HL-60/S4 treated with retinoic acid at 250 ng/mL for 4 days and 3 days (cell line): Measurements from ENCODE around the gene ASCL2.

Experiments used
- in situ Hi-C: fragments of 300-500 bp; cut with MboI; formaldehyde crosslinking; loops from 2 replicates; pipeline ENCODE4 v1.7.0; 2022; ENCODE audit warnings: low sequenced_read_pairs

ASCL2 gene

DNA sequence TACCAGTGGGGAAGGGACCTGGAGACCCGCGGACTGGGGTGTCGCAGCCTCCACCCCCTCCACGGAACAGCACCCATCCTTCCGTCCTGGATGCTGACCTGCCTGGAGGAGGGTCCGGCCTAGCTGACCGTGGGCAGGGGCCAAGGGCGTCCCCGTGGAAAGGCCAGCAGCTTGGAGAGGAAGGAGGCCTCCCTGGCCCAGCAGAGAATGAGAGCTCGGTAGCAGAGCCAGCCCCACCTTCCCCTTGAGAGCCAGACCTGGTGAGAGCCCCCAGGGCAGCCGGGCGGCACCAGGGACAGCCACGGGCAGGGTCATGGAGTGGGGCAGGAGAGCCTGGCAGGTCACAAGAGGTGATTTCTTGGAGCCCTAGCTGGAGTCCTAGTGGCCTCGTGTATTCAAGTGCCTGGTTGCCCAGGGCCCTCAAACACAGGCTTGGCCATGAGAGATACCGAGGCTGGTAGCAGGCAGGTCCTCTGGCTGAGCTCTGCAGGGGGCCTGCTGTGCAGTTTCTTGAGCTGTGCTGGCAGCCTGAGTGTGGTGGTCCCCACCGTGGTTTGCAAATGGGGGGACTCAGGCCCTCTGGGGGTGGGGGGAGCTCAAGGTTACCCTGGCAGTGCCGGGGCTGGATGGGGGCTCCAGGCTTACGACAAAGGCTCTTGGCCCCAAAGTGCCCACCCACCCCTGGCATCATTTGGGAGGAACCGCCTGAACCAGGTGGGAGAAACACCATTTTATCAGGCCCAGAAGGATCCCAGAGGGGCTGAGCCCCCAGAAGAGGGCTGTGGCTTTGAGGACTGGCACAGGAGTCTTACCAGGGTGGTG lies 39.1 kb upstream of the ASCL2 start:
- in situ Hi-C loops = loop anchor here (10.0 kb wide), 1 partner anchor 105 kb away; no protein-coding TSS in a partner anchor

DNA sequence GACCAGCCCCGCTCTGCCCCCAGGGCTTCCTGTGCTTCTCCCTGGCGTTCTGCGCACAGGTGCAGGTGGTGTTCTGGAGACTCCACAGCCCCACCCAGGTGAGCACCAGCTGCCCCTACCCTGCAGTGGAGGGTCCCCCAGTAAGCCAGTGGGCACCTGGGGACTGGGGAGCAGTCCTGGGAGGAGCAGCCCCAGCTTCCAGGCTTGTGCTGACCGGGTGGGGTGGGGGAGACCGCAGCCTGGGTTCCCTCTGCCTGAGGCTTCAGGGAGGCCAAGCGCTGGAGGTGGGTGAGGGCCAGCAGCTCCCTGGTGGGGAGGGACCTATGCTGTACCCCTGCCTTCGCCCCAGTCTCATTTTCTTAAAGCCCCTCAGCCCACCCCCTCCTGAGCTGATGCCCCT lies 38.3 kb upstream of the ASCL2 start:
- in situ Hi-C loops = no loop called here

DNA sequence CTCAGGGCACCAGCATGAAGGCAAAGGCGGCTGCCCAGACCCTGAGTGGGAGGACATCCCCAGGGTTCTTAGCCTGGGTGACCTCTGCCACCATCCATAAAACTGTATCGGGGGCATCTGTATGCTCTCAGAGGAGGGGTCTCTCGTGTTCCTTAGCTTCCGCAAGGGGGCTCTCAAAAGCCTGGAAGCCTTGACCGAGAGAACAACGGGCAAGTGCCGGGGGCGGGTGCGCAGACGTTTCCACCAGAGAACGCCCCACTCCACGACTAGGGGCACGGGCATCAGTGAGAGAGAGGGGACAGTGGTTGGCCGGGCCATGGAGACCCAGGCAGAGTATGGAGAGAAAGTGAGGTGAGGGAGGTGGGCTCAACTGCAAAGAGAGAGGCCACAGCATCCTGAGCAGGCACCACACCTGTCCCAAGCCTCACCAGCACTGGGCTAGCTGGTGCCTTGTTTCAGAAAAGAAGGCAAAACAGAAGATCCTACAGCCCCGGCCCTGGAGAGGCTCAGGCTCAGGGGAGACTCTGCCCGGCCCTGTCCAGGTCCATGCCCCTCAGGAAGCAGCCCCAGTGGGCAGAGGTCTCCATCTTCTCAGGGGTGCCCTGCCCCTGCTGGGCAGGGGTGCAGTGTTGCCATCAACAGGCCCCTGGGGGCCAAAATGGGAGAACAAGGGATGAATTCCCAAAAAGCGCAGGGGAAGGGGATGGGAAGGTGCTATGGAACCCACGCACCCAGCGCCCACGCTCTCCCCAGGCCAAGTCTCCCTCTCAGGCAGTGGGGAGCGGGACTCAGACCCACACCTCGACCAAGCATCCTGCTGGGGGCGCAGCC lies 37.3 kb upstream of the ASCL2 start:
- in situ Hi-C loops = no loop called here

DNA sequence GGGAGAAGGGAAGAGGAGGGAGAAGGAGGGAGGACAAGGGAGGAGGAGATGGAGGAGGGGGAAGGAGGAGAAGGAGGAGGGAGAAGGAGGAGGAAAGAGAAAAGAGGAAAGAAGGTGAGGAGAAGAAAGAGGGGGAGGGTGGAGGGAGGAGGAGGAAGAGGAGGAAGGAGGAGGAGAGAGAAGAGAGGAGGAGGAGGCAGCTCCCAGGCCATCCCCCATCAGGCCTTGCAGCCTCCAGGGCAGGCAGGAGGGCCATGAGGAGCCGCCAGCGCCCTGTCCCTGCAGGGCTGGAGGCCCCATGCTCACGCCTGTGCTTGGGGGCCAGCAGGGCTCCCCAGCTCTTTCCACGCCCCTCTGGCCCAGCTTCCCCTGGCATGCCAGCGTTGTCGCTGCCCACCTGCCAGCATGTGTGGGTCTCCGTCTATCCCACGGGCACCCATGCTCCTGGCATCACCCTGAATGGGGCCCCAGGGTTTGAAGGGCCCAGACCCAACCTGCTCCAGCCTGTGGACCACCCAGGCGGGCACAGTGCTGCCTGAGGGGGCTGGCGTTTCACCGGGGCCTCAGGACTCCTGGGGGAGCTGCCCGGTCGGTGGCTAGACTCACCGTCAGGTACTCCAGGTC lies 36.6 kb upstream of the ASCL2 start:
- in situ Hi-C loops = no loop called here

DNA sequence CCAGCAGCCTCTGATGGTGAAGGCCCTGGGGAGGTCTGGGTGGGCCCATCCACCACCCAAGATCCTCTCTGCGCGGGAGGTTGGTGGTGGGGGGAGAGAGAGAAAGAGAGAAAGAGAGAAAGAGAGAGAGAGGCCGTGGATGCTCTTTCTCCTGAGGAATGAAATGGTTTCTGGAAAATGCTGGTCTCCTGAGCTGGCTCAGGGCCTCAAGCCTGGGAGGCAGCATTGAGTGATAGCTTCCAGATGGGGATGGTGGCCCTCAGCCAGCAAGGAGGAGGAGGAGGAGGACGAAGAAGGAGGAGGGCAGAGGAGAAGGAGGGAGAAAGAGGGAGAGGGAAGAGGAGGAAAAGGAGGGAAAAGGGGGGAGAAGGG lies 36.0 kb upstream of the ASCL2 start:
- in situ Hi-C loops = no loop called here

DNA sequence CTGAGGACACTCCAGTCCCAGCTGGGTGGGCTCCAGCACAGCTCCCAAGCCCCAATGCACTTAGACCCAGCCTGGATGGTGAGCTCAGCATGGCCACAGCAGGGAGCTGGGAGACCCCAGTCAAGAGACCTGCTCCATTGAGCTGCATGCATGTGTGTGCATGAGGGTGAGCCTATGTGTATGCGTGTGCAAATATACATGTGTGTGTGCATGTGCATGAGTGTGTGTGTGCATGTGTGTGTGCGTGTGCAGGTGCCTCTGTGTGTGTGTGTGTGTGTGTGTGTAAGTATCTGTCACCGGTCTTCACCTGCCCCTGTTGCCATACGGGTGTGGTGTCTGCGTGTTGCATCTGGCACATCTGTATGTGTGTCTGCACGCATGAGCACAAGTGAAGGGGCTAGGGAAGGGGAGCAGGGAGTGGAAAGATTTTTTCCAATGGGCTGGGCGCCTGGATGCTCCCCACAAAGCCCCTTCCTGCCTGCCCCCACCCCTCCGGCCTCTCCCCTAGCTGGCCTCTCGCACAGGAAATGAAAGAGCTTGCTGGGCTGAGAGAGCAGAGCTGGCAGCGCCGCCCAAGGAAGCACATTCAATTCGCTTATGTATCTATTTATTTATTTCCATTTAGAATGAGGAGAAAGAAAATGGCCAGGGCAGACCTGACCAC lies 35.5 kb upstream of the ASCL2 start:
- in situ Hi-C loops = no loop called here

DNA sequence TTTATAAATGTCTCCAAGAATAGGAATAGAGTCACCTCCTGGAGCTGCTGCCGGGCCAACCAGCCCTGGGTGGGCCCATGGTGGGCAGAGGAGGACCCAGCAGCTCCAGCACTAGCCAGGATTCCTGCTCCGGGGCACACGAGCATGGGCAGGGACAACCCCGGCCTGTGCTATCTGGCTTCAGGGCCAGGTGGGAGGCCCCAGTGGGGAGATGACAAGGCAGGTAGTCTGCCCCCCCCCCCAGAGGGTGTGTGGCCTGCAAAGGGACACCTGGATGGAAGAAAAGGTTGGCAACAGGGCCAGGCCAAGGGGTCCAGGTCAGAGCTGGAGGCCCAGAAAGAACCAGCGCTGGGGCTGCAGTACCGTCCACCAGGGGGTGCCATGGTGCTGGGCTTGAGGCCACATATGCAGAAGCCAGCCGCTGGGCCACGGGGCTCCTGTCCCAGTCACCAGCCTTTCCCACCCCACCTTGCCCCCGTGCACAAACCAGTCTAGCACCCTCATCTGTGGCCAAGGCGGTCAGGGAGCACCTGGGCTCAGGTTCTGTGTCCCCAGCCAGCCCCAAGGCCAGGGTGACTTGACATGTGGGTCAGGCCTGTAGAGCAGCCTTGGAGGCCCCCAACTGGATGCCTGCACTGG lies 34.9 kb upstream of the ASCL2 start:
- in situ Hi-C loops = no loop called here

DNA sequence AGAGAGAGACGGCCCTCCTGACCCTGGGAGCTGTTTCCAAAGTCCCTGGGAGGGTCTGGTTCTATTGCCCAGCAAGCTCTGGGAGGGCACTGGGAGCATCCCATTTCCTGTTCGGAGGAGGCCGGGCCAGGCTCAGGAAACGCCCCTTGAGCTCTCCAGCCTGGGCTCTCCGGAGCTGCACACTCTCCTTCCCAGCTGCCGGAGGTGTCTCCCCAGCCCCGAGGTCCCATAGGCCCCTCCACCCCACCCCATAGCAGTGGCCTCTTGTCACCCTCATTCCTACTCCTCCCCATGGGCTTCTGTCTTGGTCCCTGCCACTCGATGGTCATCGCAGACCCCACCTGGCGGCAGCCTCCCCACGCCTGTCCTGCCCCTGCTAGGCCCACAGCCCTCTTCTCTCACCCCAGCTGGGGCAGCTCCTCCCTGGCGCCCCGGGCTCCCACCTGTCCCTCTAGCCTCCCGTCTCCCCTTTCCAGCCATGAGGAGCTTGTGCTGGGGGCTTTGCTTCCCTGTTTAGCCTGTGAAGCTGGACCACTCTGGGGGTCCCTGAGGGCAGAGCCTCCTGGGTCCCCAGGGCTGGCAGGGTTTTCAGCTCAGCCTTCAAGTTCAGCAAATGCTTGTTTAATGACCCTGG lies 34.2 kb upstream of the ASCL2 start:
- in situ Hi-C loops = no loop called here

DNA sequence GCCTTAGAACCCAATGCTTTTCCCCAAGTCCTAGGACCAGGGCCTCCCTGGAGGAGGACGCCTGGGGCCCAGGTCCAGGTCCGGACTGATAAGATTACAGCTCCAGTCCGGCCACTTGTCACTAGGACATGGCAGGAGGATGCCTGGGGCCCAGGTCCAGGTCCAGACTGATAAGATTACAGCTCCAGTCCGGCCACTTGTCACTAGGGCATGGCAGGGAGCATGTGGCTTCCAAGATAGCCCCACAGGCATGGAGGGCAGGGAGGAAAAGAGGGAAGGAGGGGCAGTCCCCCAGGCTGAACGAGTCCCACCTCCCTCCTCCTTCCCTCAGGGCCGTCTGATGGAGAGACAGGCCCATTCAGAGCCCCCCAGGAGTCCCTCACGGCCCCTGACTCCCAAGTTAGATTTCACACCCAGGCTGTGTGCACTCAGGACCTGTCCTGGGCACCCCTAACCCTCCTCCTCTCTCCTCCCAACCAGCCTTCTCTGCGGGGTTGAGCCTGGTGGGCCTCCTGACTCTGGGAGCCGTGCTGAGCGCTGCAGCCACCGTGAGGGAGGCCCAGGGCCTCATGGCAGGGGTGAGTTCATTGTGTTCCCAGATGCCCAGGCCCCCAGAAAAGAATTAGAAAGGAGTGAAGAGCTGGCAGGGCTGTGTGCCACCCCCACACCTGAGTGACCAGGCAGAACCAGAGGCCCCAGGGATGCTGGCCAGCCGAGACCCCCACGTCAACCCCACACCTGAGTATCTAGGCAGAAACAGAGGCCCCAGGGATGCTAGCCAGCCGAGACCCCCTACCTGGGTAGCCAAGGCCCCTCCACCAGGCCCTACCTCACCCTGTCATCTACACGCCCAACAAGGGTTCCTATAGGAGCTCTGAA lies 33.5 kb upstream of the ASCL2 start:
- in situ Hi-C loops = no loop called here

DNA sequence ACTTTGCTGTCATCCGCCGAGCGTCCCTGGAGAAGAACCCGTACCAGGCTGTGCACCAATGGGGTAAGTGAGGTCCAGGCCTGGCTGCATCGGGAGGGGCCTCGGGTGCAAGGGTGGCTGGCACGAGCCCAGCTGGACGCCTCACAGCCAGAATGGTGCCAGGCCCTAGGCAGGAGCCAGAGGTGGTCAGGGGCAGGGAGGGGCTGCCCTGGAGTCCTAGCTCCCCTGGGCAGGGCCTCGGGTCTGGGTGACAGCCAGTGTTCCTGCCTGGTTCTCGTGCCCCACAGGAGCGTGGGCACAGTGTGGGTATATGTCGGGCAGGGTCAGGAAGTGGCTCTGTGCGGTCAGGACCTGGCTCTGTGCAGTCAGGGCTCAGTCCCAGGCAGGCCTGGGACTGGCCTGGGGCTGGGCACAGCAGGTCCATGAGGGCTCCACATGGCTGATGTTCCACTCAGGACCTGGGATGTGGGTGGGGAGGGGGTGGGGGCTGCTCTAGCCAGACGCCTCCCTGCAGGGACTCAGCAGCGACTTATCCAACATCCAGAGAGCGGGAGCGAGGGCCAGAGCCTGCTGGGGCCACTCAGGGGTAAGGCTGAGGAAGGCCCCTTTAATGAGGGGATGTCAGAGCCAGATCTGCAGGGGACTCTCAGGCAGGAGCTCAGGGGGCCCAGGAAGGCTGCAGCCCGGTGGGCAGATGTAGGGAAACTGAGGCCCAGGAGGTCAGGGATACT lies 32.7 kb upstream of the ASCL2 start:
- in situ Hi-C loops = no loop called here

DNA sequence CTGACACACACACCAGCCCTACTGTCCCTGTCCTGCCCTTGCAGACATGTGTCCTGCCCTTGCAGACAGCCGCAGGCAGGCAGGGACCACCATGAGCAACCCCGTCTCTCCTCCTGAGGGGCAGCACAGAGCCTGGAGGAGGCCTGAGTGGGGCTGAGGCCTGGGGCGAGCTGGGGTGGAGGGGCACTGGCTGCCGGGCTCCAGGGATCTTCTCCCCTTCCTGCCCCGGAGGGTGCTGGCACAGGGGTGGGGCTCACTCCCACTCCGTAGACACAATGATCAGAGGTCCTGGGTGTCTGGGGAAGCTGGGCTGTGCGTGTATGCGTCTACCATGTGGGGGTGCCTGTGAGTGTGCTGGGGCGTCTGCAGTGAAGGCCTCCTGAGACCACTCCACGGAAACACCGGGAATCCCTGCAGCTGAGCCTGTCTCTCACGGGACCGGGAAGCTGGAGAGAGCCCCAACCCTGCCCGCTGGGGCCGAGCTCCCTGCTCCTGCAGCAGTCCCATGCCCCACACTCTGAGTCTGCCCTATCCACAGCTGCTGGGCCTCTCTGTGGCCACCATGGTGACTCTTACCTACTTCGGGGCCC lies 32.0 kb upstream of the ASCL2 start:
- in situ Hi-C loops = no loop called here

DNA sequence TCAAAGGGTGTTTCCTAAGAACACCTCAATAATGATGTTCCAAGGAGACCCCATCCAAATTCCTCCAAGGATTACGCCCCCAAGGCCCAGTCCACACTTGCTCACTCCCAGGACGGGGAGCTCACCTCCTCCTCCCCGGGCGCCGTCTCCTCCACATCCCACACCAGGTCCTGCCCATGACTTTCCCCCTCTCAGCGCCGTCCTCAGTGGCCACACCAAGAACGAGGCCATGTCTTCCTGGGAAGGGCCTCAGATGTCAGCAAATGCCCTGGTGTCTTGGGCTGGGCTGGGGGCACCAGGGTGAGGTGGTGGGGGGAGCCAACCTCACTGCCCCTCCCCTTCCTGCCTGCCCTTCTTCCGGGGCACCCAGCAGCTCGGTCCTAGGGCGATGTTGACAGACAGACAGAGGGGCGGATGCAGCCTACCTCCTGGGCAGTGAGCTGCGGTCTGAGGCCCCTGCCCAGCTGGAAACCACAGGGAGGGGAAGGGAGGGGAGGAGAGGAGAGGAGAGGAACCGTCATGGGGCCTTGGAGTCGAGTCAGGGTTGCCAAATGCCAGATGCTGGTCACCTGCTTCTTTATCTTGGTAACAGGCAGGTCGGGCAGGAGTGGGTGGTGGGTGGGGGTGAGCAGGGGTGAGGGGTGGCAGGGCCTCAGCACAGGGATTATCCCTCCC lies 31.4 kb upstream of the ASCL2 start, which contains the start of the genes C11orf21 and TSPAN32:
Gene C11orf21 (minus strand): TSS at position 288 of the 675 bp plus-strand sequence. CDS start 110 bp downstream, at position 178.
Gene TSPAN32 (plus strand): TSS at position 383 of the 675 bp plus-strand sequence. CDS start 137 bp downstream, at position 520.
- in situ Hi-C loops = no loop called here

DNA sequence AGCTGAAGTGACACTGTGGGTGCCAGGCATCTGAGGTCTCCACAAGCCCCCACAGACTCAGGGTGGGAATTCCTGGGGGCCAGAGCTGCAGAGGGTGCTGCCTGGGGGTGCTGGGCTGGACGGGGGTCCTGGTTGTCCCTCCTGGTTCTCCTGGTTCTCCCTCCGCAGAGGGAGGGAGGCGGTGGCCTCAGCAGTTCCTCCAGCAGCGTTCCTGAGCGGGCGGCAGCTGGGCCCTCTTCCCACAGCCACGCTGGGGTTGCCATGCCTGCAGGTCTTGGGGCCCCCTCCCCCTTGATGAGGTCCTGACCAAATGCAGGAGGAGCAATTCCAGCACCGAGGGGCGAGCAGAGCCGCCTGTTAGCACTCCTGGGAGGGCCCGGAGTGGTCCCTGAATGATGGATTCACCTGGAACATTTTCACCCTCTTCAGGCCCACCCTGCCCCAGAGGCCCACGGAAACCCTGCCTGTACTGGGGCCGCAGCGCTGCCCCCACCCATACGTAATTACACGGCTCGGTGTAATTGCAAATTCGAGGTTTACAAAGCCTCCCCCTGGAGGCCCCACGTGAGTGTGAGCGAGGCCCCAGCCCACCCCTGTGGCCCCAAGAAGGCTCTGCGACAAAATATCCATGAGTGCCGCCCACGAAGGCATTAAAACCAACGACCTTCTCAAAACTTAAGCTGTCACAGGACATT lies 30.7 kb upstream of the ASCL2 start:
- in situ Hi-C loops = no loop called here

DNA sequence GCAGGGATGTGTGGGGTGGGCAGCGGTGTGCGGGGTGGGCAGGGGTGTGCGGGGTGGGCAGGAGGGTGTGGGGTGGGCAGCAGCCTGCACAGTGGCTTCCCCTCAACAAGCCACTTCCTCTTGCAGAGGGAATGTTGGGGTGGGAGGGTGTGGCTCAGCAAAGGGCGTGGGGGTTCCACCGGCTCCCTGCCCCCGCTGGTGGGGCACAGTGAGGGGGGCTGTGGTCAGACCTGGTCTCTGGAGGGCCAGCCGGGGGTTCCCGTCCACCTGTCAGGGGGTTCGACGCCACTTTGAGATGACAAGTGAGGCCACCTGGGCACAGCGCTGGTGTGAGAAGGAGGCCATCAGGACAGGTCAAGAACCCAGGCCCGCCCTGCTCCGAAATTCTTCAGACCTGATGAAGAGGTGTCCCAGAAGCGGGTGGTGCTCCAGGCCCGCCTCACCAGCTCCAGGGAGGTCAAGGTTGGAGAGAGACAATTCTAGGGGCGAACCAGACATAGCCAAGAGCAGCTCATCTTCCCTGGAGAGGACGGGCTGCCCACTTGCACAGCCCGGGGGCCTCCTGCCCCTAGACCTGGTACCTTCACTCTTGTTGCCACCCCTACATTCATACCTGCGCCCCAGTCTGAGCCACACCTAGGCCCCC lies 30.0 kb upstream of the ASCL2 start:
- in situ Hi-C loops = no loop called here

DNA sequence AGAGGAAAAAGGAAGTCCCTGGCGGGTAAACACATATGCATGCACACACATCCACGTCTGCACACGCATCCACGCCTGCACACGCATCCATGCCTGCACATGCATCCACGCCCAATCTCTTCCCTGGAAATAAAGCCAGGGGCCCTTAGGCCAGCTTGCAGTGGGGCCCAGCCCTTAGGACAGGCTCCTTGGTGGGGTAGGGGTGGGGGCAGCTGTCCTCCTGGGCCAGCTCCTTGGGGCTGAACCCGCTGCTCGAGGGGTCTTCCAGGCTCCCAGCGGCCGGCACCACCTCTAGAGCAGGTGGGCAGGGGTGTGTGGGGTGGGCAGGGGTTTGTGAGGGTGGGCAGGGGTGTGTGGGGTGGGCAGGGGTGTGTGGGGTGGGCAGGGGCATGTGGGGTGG lies 29.4 kb upstream of the ASCL2 start:
- in situ Hi-C loops = no loop called here
